ENCODE measurements around the gene OSBPL10.

DNA sequence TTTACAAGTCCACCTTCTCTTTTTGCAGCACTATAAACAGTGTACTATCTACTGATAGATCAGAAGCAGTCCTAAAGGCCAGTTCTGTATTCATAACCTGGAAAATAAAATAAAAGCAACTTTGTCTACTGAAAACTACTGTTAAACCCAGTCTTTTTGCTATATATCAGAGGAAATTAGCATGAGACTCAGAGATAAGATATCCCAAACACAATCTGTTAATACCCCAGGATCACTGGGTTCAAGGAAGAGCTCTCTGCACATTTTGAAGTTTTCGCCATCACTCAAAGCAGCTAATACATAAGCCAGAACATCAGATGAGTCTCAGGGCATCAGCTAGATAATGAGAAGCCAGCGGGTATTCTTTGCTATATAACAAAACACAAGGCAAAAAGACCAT, 21.8 kb downstream of the OSBPL10 start:
- TF ChIP-seq, protein P1, sequence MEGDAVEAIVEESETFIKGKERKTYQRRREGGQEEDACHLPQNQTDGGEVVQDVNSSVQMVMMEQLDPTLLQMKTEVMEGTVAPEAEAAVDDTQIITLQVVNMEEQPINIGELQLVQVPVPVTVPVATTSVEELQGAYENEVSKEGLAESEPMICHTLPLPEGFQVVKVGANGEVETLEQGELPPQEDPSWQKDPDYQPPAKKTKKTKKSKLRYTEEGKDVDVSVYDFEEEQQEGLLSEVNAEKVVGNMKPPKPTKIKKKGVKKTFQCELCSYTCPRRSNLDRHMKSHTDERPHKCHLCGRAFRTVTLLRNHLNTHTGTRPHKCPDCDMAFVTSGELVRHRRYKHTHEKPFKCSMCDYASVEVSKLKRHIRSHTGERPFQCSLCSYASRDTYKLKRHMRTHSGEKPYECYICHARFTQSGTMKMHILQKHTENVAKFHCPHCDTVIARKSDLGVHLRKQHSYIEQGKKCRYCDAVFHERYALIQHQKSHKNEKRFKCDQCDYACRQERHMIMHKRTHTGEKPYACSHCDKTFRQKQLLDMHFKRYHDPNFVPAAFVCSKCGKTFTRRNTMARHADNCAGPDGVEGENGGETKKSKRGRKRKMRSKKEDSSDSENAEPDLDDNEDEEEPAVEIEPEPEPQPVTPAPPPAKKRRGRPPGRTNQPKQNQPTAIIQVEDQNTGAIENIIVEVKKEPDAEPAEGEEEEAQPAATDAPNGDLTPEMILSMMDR (conservative IDR thresholded peaks at IDR 0.05; ENCODE audit: low read depth, low read length): no peak
- TF ChIP-seq, protein P2, sequence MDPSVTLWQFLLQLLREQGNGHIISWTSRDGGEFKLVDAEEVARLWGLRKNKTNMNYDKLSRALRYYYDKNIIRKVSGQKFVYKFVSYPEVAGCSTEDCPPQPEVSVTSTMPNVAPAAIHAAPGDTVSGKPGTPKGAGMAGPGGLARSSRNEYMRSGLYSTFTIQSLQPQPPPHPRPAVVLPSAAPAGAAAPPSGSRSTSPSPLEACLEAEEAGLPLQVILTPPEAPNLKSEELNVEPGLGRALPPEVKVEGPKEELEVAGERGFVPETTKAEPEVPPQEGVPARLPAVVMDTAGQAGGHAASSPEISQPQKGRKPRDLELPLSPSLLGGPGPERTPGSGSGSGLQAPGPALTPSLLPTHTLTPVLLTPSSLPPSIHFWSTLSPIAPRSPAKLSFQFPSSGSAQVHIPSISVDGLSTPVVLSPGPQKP (IDR thresholded peaks at IDR 0.05; ENCODE audit: borderline replicate concordance, low read depth, low read length): no peak
- TF ChIP-seq POLR2A (IDR thresholded peaks at IDR 0.05; ENCODE audit: low read depth, low read length) (no peak), BHLHE40 (IDR thresholded peaks at IDR 0.05; ENCODE audit: low read depth, low read length) (no peak), RFX5 (IDR thresholded peaks at IDR 0.05; ENCODE audit: low read depth, low read length) (no peak), CEBPB (IDR thresholded peaks at IDR 0.05; ENCODE audit: low read depth, low read length) (no peak)
